ENCODE measurements around the gene MARCHF9.
"Not testable (repeated sequence)": the region's sequence is repeated elsewhere in the genome, so short reads cannot be mapped to it uniquely, and the experiment has no call there.

DNA sequence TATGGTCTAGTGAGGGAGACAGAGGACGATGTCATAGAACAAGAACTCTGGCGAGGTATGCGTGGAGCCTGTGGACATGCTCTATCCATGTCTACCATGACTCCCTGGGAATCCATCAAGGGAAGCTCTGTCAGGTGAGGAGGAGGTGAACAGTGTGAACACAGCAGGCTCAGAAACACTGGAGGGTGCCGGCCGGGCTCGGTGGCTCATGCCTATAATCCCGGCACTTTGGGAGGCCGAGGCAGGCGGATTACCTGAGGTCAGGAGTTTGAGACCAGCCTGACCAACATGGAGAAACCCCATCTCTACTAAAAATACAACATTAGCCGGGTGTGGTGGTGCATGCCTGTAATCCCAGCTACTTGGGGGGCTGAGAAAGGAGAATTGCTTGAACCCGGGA lies 19.7 kb downstream of the MARCHF9 start:
- TF ChIP-seq, protein P1, sequence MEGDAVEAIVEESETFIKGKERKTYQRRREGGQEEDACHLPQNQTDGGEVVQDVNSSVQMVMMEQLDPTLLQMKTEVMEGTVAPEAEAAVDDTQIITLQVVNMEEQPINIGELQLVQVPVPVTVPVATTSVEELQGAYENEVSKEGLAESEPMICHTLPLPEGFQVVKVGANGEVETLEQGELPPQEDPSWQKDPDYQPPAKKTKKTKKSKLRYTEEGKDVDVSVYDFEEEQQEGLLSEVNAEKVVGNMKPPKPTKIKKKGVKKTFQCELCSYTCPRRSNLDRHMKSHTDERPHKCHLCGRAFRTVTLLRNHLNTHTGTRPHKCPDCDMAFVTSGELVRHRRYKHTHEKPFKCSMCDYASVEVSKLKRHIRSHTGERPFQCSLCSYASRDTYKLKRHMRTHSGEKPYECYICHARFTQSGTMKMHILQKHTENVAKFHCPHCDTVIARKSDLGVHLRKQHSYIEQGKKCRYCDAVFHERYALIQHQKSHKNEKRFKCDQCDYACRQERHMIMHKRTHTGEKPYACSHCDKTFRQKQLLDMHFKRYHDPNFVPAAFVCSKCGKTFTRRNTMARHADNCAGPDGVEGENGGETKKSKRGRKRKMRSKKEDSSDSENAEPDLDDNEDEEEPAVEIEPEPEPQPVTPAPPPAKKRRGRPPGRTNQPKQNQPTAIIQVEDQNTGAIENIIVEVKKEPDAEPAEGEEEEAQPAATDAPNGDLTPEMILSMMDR (IDR thresholded peaks at IDR 0.05) = not testable (repeated sequence)
- not testable (repeated sequence) for TF ChIP-seq POLR2AphosphoS5, POLR2A (IDR thresholded peaks at IDR 0.05)

Measured in prostate gland (tissue), 2 donors.